Retinal pigment epithelial cell (primary cell): ENCODE data around the gene ITPK1.

Source experiments
- DNase-seq: peaks from one replicate; pipeline ENCODE4 v3.0.0-alpha.2; 2010; ENCODE audit warnings: low read depth
- H3K4me3 ChIP-seq: 2 replicates; pipeline ENCODE4 v1.5.1; 2011; ENCODE audit warnings: mild to moderate bottlenecking, low read length, control low read depth, moderate library complexity
- CTCF ChIP-seq: conservative IDR thresholded peaks from 2 replicates; pipeline ENCODE4 v1.5.1; 2011; ENCODE audit warnings: low read depth, low read length, control low read depth, inconsistent platforms

Gene ITPK1

GRCh38 chr14:92928258-92928629, 187.5 kb downstream of the ITPK1 start:
- H3K4me3 ChIP-seq = no peak overlapping the region
- no peak for TF ChIP-seq CTCF
- no peak for DNase-seq

GRCh38 chr14:92927349-92928257, 188.1 kb downstream of the ITPK1 start:
- TF ChIP-seq CTCF = no peak
- no peak for DNase-seq
- H3K4me3 ChIP-seq = no peak overlapping the region

- H3K4me3 ChIP-seq = no peak overlapping the region
- DNase-seq = no peak
- TF ChIP-seq CTCF = no peak
Observed at GRCh38 chr14:92926931-92927330, 188.8 kb downstream of the ITPK1 start.

GRCh38 chr14:92926180-92926845, 189.4 kb downstream of the ITPK1 start:
- no peak for TF ChIP-seq CTCF
- no peak overlapping the region for H3K4me3 ChIP-seq
- DNase-seq = no peak

- DNase-seq = no peak
- TF ChIP-seq CTCF = no peak
- no peak overlapping the region for H3K4me3 ChIP-seq
Observed at GRCh38 chr14:92925446-92925845, 190.3 kb downstream of the ITPK1 start.

GRCh38 chr14:92924247-92924646, 191.5 kb downstream of the ITPK1 start:
- no peak overlapping the region for H3K4me3 ChIP-seq
- TF ChIP-seq CTCF = no peak
- no peak for DNase-seq

GRCh38 chr14:92923744-92924103, 192.0 kb downstream of the ITPK1 start:
- TF ChIP-seq CTCF = no peak
- H3K4me3 ChIP-seq = no peak overlapping the region
- no peak for DNase-seq
